MM.1S (cell line): Measurements from ENCODE around the gene ERVK3-1.

Source experiments
- EZH2 ChIP-seq: fragments of 300-600 bp; sonication (generic); optimal IDR thresholded peaks from 2 replicates; pipeline ENCODE3; 2017; ENCODE audit warnings: low read depth, mild to moderate bottlenecking, antibody characterized with exemption, low read length, mixed read lengths
- EZH2phosphoT487 ChIP-seq: fragments of 300-600 bp; sonication (generic); IDR thresholded peaks from 2 replicates; pipeline ENCODE4 v1.6.1; 2018; ENCODE audit warnings: antibody characterized with exemption, low read length
- TF ChIP-seq, protein P1 (sequence below): fragments of 300-600 bp; sonication (generic); IDR thresholded peaks from 2 replicates; pipeline ENCODE4 v1.5.1; 2016; ENCODE audit warnings: antibody characterized with exemption, low read length, mixed read lengths

DNA sequence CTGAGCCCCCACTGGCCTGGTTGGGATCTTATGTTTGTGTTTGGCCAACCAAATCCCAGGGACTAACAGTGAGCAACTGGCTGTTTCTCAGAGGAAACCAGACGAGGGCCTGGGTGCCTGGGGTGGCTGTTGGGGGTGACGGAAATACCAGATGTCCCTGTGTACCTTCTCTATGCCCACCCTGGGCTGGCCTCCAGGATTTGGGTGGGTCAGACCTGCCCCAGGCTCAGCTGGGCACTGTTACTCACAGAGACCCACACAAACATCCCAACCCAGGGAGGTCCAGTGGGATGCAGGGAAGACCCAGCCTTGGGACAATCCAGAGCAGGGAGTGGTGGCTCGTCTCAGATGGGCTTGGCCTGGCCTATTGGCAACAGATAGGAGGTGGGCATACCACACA, 30.5 kb downstream of the ERVK3-1 start:
- TF ChIP-seq EZH2 (no peak), EZH2phosphoT487 (no peak)
- TF ChIP-seq, protein P1, sequence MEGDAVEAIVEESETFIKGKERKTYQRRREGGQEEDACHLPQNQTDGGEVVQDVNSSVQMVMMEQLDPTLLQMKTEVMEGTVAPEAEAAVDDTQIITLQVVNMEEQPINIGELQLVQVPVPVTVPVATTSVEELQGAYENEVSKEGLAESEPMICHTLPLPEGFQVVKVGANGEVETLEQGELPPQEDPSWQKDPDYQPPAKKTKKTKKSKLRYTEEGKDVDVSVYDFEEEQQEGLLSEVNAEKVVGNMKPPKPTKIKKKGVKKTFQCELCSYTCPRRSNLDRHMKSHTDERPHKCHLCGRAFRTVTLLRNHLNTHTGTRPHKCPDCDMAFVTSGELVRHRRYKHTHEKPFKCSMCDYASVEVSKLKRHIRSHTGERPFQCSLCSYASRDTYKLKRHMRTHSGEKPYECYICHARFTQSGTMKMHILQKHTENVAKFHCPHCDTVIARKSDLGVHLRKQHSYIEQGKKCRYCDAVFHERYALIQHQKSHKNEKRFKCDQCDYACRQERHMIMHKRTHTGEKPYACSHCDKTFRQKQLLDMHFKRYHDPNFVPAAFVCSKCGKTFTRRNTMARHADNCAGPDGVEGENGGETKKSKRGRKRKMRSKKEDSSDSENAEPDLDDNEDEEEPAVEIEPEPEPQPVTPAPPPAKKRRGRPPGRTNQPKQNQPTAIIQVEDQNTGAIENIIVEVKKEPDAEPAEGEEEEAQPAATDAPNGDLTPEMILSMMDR, result no peak
